NK-92 treated with Interleukin-12 subunit alpha and Interleukin-12 subunit beta, amount 100 ng/mL, for 24 hours (cell line): ENCODE results near the gene FRMPD2.
"Not testable (repeated sequence)": the region's sequence is repeated elsewhere in the genome, so short reads cannot be mapped to it uniquely, and the experiment has no call there.

Source experiments
- DNase-seq: peaks from one replicate; lab custom pipeline; 2025; lab: John Stamatoyannopoulos, UW

The FRMPD2 gene

GRCh38 chr10:48128954-48129353, 145.5 kb downstream of the FRMPD2 start:
- DNase-seq, result not testable (repeated sequence)

GRCh38 chr10:48126251-48126650, 148.2 kb downstream of the FRMPD2 start:
- not testable (repeated sequence) for DNase-seq

GRCh38 chr10:48125631-48126030, 148.9 kb downstream of the FRMPD2 start:
- not testable (repeated sequence) for DNase-seq

- not testable (repeated sequence) for DNase-seq
Observed at GRCh38 chr10:48122618-48123017, 151.9 kb downstream of the FRMPD2 start.

GRCh38 chr10:48110277-48110676, 164.2 kb downstream of the FRMPD2 start:
- not testable (repeated sequence) for DNase-seq
